ENCODE data around the gene IQCN.

The IQCN gene

DNA sequence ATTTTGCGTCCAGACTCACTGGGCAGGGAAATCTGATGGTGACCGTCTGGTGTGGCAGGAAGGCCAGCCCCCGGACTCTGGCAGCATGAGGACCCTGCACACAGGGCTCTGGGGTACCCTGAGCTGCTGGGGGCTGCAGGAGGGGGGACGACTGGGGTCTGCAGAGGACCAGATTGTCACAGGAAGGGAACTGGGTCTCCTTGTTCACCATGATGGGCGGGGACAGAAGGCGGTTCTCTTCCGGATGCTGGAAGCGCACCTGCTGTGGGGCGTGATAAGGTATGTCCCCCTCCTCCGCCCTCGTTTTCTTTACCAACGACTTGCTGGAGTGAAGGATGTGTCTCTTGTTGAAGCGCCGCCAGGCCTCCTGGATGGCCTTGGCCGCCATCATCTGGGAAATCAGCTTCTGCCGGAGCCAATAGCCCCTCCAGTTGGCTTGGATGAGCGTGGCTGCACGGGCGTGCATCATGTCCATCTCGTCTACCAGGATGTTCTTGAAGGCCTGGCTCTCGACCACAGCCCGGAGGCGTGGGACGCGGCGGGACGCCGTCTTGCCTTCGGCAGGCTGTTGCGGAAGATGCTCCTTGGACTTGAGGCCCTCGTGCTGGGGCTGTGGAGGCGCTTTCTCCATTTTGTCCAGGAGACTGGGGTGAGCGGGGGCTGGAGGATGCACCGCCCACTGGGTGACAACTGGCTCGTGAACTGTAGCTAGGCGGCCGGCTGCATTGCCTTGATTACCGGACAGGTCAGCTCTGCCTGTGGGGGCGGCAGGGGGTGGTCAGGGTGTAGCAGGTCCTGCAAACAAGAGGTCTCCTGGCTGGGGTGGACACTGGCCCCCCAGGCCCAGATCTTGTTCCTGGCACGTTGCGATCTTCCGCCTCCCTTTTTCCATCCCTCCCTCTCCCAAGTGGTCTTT lies 7.2 kb downstream of the IQCN start:
- DNase-seq = no peak

DNA sequence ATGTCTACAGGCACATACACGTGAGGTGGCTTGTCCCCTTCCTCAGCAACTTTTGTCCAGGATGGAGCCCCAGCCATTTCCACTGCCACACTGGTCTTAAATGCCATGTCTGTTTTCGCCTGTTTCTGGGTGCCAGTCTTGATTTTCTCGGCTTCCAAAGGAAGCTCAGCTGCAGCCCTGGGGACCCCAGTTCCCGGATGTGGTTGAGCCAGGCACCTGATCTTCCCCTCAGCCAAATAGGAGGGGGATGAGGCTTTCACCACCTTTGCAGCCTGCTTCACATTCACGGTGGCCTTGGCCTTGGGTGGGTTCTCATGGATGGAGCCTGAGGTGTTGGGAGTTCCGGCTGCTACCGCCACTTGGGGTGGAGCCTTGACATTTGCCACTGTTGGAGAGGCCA lies 8.7 kb downstream of the IQCN start:
- no peak for DNase-seq

- DNase-seq = no peak
Measured at GRCh38 chr19:18264971-18265540, 9.2 kb downstream of the IQCN start.

DNA sequence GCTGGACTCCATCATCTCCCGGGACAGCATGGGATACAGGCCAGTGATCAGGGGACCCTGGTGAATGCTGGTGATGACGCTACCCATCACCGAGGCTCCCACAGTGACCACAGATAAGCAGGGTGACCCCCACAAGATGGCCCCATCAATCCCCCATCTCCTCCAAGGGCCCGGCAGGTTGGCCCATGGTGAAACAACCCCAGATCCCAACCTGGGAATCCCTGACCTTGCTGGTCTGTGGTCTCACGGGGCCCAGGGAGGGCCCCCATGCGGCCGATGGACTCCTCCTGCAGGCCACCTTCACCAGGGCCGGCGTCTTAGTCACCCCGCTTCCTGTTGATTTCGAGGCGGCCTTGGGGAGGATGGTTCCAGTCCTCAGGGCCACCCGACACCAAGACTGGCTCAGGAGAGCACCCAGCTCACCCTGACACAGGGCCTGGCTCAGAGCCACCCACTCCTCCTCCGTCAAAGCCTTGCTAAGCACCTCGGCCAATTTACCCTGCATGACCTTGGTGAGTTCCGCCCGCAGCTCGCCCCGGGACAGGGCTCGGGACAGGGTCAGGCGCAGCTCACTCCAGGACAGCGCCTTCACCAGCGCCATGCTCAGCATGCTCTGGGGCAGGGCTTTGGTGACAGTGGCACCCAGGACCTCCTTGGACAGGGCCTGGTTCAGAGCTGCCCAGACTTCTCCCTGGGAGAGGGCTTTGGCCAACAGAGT lies 10.0 kb downstream of the IQCN start:
- no peak for DNase-seq

DNA sequence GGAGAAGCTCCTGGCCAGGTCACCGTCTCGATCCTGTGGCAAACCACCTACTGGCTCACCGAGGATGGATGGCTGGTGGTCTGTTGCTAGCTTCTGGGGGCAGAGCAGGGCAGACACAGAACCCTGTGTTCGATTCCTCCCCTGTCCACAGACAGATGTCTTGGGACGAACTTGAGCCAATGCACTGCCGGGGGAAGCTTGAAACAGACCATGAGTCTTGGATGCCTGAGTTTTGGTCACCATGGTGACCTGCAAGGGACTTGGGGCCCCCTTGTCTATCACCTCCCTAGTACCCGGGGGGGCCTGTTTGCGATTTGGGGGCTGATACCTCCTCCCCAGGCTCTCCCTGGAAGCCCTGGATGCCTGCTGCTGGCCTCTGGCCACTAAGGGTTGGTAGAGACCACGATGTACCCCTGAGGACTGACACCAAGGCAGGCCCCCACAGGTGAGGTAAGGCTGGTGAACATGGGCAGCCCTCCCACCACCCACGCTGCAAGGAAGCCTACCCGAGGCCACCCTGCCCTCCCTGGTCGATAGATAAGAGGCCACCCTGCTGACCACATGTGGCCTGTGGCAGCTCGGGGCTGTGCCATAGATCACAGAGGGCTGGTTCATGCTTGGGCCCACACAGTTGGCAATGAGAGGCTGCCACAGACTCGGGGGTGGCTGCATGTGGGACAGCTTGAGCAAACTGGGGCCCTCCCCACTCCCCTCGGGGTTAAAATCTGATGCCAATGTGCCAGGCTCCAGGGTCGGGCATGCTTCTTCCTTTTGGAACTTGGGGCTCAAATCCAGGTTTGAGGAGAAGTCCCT lies 10.7 kb downstream of the IQCN start:
- DNase-seq = no peak

- no peak for DNase-seq
Measured at GRCh38 chr19:18262917-18263316, 11.3 kb downstream of the IQCN start.

DNA sequence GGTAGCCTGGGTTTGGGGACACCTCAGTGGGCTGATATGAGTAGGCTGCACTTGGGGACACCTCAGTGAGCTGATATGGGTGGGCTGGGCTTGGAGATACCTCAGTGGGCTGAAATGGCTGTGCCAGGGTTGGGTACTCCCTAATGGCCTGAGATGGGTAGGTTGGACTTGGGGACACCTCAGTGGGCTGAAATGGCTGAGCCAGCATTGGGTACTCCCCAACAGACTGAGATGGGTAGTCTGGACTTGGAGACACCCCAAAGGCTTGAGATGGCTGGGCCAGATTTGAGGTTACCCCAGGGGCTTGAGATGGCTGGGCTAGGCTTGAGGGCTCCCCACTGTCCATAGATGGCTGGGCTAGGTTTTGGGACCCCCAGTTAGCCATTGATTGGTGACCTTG lies 12.1 kb downstream of the IQCN start:
- DNase-seq = no peak

DNA sequence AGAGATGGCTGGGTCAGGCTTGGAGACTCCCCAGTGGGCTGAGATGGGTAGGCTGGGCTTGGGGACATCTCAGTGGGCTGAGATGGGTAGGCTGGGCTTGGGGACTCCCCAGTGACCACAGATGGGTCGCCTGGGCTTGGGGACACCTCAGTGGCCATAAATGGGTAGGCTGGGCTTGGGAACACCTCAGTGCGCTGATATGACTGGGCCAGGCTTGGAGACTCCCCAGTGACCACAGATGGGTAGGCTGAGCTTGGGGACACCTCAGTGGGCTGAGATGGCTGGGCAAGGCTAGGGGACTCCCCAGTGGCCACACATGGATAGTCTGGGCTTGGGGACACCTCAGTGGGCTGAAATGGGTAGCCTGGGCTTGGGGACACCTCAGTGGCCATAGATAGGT lies 12.8 kb downstream of the IQCN start:
- no peak for DNase-seq

DNA sequence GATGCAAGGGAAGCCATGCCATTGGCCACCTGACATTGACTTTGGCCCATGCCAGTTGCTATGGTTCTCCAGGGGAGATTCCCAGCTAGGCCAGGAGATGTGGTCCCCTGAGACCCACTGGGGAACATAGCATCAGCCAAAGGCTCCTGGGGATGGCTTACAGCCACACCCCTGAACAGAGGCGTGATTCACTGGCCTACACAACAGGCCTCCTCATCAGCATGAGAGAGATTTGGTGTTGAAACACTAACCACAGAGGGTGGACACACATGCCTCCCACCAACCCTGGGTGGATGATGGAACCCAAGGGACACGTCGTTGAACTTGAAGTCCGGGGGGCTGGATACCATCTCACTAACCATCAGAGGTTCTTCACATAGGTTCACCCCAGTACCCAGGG lies 14.4 kb downstream of the IQCN start:
- no peak for DNase-seq

- DNase-seq = no peak
Measured at GRCh38 chr19:18257503-18258470, 16.5 kb downstream of the IQCN start.

- no peak for DNase-seq
Measured at GRCh38 chr19:18254546-18255503, 19.4 kb downstream of the IQCN start.

DNA sequence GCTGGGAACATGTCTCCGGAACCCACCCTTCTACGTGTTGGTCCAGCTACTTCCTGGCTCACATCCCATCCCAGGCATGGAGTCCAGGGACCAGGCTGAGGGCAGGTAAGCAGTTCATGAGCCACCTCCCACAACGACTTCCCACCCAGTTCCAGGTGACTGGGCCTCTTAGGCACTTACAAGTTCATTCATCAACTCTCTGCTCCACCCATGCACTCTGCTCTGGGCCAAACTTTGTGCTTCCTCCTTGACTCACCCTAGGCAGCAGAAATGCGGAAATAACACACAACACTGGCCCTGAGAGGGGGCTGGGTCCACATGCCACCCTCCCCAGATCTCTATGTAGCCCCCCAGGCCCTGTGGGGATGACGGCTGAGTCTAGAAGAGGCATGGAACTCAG lies 20.5 kb downstream of the IQCN start:
- peak in 1 of 58 donors; percentile 9 for DNase-seq

GRCh38 chr19:18253130-18253529 lies 21.1 kb downstream of the IQCN start:
- no peak for DNase-seq

- no peak for DNase-seq
Measured at GRCh38 chr19:18252370-18252717, 21.9 kb downstream of the IQCN start.

- peak in 54 of 58 donors; percentile 10 to 76 (median 44) for DNase-seq
Measured at GRCh38 chr19:18251587-18252369, 22.5 kb downstream of the IQCN start.

DNA sequence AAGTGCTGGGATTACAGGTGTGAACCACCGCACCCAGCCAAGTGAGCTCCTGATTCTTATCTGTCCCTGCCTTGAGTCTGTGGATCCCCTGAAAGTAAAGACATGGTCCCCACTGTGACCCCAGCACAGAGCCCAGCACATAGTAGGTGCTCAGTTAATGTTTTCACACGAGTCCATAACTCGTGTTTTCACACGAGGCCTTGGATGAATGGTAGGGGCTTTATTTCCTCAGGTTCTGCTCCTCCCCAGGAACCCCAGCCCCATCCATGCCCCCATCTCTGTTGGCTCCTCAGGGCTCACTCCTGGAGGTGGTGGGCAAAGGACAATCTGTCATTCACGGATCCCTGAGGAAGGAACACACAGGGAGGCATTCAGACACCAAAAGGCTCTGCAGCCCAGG lies 24.4 kb downstream of the IQCN start:
- DNase-seq = no peak

DNA sequence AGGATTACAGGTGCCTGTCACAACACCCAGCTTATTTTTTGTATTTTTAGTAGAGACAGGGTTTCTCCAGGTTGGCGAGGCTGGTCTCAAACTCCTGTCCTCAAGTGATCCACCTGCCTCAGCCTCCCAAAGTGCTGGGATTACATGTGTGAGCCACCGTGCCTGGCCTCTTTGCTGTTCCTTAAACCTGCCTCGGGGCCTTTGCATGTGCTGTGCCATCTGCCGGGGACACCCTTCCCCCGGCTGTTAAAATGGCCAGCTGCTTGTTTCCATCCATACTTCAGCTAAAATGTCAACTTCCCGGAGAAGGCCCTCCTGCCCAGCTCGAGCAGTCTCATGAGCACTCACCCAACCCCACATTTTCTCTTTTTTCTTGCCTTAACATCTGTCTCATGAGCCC lies 29.0 kb downstream of the IQCN start:
- DNase-seq = no peak

DNA sequence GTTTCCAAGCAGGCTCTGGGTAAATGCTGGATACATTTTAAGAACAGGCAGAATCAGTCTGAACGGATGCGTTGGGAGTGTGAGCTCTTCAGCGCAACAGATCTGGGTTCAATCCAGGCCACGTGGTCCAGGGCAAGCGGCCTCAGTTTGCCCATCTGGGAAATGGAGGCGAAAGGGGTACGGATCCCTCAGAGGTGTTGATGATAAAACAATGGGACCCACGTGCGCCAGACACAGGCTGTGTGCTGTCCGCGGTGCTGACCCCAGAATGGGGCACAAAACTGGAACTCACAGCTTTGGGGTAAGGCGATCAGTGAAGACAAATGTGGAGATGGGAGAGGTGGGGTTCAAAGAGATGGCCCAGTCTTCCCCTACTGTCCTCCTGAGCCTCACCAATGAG lies 34.9 kb downstream of the IQCN start:
- no peak for DNase-seq
